ENCODE data around the gene KRT2. TPM values are rescaled to one million over a fixed set of nuclear protein-coding genes. Genes with fewer than 3 reads are reported as not detected.

Gene KRT2
- total RNA-seq, 2 experiments from 2014 or later, result not detected

DNA sequence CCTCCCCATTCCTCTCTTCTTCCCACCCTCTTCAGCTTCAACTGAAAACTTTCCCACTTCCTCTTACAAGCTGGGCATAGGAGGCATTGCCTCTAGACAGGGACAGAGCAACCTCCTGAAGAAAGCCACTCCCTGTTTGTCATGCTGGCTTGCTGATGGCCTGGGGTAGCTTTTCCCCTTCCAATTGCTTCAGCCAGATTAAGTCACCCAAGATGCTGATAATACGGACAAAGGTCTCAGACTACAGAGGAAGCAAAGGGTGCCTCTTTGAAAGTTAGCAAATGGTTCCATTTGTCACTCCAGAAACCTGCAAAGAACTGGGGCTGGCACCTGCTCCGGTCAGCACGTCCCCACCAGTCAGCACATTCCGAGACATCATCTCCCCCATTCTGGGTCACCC, 6.0 kb downstream of the KRT2 start:
- Mint-ChIP-seq H3K27me3 (no peaks in the 10 kb centered on the region), H3K9me3 (no peaks in the 10 kb centered on the region), H3K36me3 (no peaks in the 10 kb centered on the region), H3K27ac (peak overlapping the region; percentile 65), H3K4me3 (no peak overlapping the region), H3K4me1 (peaks cover 69% of the 10 kb centered on the region)
- DNase-seq, result no peak

DNA sequence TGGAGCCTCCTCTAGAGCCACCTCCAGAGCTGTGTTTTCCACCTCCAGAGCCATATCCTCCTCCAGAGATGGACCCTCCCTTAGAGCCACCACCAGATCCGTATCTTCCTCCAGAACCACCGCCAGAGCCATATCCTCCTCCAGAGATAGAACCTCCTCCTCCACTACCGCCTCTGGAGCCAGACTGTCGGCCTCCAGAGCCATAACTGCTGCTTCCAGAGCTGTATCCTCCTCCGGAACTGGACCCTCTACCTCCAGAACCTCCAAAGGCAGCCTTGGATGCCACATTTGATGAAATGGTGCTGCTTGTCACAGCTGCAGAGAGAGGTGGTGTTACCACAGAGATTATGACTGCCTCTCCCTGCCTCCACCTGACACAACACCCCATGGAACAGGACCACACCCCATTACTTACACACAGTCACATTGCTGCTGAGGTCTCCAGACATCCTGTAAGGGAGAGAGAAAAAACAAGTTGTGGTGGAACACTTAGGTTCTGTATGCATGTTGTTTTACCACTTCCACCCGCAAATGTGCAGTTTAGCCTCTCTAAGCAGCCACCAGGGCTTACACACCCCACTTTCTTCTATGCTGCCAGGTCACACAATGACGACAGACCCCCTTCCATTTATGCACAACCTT, 6.8 kb downstream of the KRT2 start:
- Mint-ChIP-seq H3K27me3 (no peaks in the 10 kb centered on the region), H3K4me1 (peaks cover 69% of the 10 kb centered on the region), H3K9me3 (no peaks in the 10 kb centered on the region), H3K27ac (peak overlapping the region; percentile 85), H3K36me3 (no peaks in the 10 kb centered on the region), H3K4me3 (no peak overlapping the region)
- peak; percentile 12 for DNase-seq

DNA sequence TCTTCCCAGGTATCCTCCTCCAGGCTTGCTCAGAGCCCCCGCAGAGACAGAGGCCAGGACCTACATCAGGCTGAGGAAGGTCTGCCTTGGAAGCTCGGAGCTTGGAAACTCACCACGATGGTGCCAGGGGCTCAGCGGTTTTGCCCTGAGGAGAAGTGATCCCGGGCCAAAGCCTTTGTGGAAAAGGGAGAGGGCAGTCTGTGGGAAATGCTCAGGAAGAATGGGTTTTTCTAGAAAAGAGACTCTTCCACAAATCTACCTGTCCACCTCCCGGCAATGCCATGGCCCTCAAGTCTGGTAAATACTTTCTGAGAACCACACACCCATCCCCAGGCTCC, 8.0 kb downstream of the KRT2 start:
- no peak for DNase-seq
- H3K4me1 Mint-ChIP-seq, result peaks cover 66% of the 10 kb centered on the region
- H3K4me3 Mint-ChIP-seq, result no peak overlapping the region
- H3K27ac Mint-ChIP-seq, result no peak overlapping the region
- H3K27me3 Mint-ChIP-seq, result no peaks in the 10 kb centered on the region
- H3K9me3 Mint-ChIP-seq, result no peaks in the 10 kb centered on the region
- H3K36me3 Mint-ChIP-seq, result no peaks in the 10 kb centered on the region

DNA sequence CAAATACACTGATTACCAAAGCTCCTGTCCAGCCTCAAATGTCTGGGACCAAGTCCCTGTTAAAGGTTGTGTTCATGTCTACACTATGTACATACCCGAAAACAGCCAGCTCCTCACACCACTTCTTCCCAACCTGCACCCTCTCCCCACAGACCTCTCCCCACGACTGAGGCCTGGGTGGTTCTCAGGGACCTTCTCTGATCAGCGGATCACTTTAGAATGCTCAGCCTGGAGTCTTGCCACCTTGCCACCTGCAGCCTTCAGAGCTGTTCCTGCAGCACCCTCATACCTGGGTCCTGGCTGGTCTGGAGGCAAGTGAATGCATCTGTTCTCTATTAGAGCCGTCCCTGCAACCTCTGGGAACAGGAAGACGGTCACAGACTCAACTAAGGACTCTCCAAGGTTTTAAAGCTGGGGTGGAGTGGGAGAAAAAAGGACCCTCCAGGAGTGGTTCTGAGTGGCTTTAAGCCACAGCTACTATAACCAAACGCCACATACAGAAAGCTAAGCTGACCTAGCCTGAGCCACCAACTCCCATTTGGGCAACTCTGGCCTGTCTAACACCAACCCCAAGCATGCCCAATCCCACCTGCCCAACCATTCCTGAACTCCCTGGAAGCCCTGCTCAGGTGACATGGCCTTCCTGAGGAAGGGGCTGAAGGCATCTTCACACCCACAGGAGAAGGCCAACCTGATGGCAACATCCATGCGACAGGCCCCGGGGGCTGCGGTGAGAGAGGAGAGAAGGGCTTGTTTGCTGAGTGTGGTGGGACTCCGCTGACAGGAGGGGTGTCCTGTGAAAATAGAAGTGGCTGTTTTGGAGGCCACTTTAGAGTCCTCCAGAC, 8.6 kb downstream of the KRT2 start:
- H3K27me3 Mint-ChIP-seq, result no peaks in the 10 kb centered on the region
- H3K4me1 Mint-ChIP-seq, result peaks cover 61% of the 10 kb centered on the region
- no peaks in the 10 kb centered on the region for H3K9me3 Mint-ChIP-seq
- H3K36me3 Mint-ChIP-seq, result no peaks in the 10 kb centered on the region
- H3K4me3 Mint-ChIP-seq, result no peak overlapping the region
- no peak for DNase-seq
- no peak overlapping the region for H3K27ac Mint-ChIP-seq

DNA sequence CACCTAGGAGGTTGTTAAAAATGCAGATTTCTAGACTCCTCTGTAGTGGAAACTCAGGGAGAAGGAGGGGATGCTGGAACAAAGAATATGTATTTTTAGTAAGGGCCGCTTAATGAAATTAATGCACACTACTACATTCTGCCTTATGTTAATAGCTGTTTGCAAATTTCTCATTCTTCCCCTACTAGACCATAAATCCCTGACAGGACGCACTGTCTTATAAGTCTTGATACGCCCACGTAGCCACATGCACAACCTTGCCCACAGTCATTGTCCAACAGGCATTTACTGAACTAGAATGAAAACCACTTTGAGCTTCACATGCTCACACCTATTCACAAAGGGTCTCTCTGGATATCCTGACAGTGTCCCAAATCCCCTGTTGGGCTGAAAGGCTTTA, 10.5 kb downstream of the KRT2 start:
- DNase-seq, result no peak
- Mint-ChIP-seq H3K4me3 (no peak overlapping the region), H3K27me3 (no peaks in the 10 kb centered on the region), H3K27ac (no peak overlapping the region), H3K4me1 (peaks cover 45% of the 10 kb centered on the region), H3K36me3 (no peaks in the 10 kb centered on the region), H3K9me3 (no peaks in the 10 kb centered on the region)

DNA sequence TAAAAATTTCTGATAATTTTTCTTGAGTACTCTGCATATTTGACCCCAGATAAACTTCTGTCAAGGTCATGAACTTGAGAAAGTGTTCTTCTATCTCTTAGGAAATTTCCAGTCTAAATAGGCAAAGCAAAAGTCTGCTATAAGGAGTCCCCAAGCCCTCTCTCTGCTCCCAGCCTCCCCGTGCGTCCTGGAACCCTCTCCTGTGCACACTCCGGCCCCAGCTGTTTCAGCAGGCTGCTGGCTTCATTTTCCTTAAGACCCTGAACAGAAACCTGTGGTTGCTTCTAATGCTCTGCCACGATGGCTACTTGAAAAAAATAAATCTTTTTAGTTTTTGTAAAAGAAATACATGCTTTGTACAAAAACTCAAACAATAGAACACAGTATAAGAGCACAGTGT, 14.7 kb downstream of the KRT2 start:
- Mint-ChIP-seq H3K4me1 (peaks cover 31% of the 10 kb centered on the region), H3K27me3 (no peaks in the 10 kb centered on the region), H3K36me3 (no peaks in the 10 kb centered on the region), H3K9me3 (no peaks in the 10 kb centered on the region), H3K4me3 (no peak overlapping the region), H3K27ac (no peak overlapping the region)
- DNase-seq, result no peak

DNA sequence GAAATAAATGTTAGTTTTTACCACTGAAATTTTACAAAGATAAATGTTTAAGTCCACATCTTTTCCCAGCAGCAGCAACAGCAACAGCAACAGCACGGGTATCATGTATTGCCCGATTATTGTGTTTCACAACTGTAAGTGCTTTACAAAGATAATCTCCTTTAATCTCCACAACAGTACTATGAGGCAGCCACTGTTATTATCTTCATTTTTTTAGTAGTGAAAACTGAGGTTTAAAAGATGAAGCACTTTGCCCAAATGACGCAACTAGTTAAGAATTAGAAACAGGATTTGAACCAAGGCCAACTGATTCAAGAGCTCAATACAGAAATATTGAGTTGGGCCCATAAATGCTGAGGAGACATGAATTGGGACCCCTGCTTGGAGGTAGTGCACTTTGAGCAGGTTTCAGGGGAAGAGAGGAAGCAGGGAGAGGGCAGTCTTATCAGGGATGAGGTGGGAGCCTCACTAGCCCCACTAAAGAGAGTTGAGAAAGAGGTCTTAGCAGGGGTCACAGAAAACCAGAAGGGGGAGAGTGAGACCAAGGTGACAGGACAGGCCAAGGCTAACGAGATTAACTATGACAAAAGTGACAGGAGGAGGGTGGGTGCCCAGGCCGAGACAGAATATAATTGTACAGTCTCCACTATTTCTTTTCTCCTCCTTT, 15.3 kb downstream of the KRT2 start:
- Mint-ChIP-seq H3K36me3 (no peaks in the 10 kb centered on the region), H3K27me3 (no peaks in the 10 kb centered on the region), H3K4me1 (peaks cover 33% of the 10 kb centered on the region), H3K4me3 (no peak overlapping the region), H3K27ac (no peak overlapping the region), H3K9me3 (no peaks in the 10 kb centered on the region)
- DNase-seq, result no peak

DNA sequence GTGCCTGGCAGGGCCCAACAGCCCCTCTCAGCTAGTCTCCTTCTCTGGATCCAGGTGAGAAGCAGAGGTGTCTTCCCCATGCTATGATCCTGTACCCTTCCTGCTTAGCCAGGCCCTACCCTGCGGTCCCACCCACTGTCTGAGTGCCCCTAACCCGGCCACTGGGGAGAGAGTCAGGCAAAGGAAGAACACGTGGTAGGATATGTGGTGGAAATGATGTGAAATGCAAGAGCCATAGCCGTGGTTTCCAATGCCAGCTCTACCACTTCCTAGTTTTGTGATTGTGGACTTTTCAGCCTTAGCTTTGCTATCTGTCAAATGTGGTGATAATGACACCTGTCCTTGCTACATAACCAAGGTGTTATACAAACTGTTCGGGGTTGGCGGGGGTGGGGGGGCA, 15.8 kb downstream of the KRT2 start:
- Mint-ChIP-seq H3K9me3 (no peaks in the 10 kb centered on the region), H3K4me3 (no peak overlapping the region), H3K4me1 (peaks cover 33% of the 10 kb centered on the region), H3K36me3 (no peaks in the 10 kb centered on the region), H3K27me3 (no peaks in the 10 kb centered on the region), H3K27ac (no peak overlapping the region)
- DNase-seq, result no peak

DNA sequence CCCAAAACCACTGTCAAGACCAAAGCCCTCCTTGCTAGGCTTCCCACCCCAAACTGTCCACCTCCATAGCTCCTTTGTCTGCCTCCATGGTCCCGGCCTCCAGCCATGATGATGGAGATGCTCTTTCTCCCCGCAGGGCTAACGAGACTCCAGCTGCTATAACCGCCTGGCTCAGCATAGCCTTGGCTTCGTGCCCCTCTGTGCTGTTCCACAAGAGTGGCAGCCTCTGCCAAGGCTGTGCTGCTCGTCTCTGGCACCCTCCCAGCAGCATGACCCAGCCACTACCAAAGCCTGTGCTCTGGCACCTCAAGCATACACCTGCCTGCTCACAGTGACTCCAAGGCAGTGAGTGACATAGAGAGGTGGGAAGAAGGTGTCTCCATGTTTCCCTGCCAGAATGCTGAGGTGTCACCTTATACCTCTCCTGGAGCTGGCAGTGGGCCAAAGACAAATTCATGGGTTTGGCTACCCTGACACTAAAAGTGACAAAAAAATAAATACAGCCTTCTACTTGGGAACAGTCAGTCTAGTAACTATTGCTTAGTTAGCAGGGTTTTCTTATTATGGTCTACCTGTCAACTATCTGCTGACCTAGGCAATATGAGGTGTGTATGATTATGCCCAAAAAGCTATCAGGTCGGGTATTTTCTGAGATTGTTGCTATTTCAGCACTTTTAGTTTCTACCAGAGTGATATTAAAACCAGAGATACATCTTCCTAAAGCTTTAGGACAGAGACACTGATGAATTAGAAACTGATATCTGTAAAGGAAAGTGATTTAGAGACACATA, 17.6 kb downstream of the KRT2 start:
- Mint-ChIP-seq H3K4me1 (peaks cover 47% of the 10 kb centered on the region), H3K36me3 (no peaks in the 10 kb centered on the region), H3K4me3 (no peak overlapping the region), H3K9me3 (no peaks in the 10 kb centered on the region), H3K27me3 (no peaks in the 10 kb centered on the region), H3K27ac (no peak overlapping the region)
- no peak for DNase-seq

DNA sequence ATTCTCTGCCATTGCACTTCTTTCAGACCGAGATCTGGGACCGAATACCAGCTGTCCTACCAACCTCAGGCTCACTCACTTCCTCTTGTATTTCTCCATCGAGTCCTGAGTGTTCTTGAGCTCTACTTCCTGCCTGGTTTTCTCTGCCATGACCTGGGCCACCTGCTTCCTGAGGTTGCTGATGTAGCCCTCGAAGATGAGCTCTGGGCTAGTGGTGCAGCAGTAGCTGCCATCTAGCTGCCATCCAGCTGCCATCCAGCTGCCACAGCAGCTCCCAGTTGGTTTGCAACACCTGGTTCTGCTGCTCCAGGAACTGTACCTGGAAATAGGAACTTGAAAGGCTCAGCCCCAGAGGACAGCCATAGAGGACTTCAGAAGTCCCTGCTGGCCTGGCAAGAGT, 18.6 kb downstream of the KRT2 start:
- no peaks in the 10 kb centered on the region for H3K36me3 Mint-ChIP-seq
- peaks cover 50% of the 10 kb centered on the region for H3K4me1 Mint-ChIP-seq
- H3K27ac Mint-ChIP-seq, result no peak overlapping the region
- H3K27me3 Mint-ChIP-seq, result no peaks in the 10 kb centered on the region
- no peak overlapping the region for H3K4me3 Mint-ChIP-seq
- DNase-seq, result no peak
- H3K9me3 Mint-ChIP-seq, result no peaks in the 10 kb centered on the region

DNA sequence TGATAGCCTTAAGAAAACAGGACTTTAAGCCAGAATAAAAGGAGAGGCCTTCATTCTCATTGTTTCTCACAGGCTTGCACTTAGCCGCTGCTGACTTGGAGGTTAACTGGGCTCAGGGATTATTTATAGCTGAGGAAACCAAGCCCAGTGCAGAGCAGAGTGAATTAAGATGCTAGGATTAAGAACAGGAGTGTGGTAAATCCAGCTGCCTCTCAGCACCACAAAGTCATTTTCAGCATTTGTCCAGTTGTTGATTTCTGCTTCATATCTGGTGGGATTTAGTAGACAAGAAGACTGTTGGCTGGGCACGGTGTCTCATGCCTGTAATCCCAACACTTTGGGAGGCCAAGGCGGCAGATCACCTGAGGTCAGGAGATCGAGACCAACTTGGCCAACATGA, 19.4 kb downstream of the KRT2 start:
- no peaks in the 10 kb centered on the region for H3K36me3 Mint-ChIP-seq
- H3K9me3 Mint-ChIP-seq, result no peaks in the 10 kb centered on the region
- no peak overlapping the region for H3K27ac Mint-ChIP-seq
- H3K4me3 Mint-ChIP-seq, result no peak overlapping the region
- no peak for DNase-seq
- H3K4me1 Mint-ChIP-seq, result peaks cover 50% of the 10 kb centered on the region
- no peaks in the 10 kb centered on the region for H3K27me3 Mint-ChIP-seq

DNA sequence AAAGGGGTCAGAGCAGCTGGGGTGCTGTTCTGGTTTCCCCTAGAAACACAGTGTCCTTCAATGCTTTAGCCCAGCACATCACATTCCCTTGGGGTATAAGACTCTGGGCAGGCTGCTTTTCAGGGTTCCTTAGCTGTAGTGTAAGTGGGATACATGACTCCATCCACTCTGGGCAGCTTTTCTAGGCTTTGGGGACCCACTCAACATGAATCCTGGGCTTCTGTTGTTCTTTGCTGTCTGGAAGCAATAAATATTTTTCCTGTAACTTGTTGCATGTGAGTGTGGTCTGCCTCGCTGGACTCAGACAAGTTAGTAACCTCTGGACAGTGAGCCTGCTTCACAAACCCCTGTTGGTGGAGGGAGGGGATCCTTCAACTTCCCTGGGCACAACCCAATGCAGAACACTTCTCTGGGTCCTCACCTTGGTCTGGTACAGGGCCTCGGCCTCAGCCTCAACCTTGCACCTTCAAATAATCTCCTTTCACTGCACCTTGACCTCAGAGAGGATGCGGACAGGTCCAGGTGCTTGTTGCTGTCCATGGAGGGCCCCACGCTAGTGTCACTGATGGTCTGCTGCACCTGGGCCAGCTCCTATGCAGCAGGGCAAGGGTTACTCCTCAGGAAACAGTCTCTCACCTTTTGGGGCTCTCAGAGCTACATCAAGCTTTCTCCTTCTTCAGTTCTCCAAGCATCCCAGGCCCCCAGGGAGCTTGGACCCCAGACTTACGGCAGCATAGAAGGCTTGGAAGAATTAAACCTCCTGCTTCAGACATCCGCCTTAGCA, 20.1 kb downstream of the KRT2 start:
- no peak overlapping the region for H3K4me3 Mint-ChIP-seq
- no peaks in the 10 kb centered on the region for H3K36me3 Mint-ChIP-seq
- H3K27ac Mint-ChIP-seq, result no peak overlapping the region
- no peaks in the 10 kb centered on the region for H3K27me3 Mint-ChIP-seq
- no peak for DNase-seq
- peaks cover 55% of the 10 kb centered on the region for H3K4me1 Mint-ChIP-seq
- H3K9me3 Mint-ChIP-seq, result no peaks in the 10 kb centered on the region

DNA sequence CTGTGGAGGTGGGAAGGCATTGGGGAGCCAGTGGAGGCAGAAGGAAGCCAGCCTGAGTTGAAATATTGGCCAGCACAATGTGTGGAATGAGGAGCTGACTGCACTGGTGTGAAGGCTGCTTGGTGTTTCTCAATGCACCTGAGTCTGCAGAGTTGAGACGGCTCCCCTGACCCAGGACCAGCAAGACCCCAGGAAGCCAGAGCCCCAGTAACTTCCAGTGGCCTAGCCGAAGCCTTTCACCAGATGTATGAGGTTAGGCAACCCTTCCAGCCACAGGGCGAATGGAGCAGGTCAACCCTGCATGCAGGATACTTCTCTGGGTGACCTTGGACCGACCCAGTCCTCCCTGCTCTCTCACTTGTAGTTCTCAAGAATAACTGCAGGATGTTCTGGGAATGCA, 20.7 kb downstream of the KRT2 start:
- Mint-ChIP-seq H3K27ac (no peak overlapping the region), H3K4me3 (no peak overlapping the region), H3K9me3 (no peaks in the 10 kb centered on the region), H3K4me1 (peaks cover 55% of the 10 kb centered on the region), H3K27me3 (no peaks in the 10 kb centered on the region), H3K36me3 (no peaks in the 10 kb centered on the region)
- no peak for DNase-seq

DNA sequence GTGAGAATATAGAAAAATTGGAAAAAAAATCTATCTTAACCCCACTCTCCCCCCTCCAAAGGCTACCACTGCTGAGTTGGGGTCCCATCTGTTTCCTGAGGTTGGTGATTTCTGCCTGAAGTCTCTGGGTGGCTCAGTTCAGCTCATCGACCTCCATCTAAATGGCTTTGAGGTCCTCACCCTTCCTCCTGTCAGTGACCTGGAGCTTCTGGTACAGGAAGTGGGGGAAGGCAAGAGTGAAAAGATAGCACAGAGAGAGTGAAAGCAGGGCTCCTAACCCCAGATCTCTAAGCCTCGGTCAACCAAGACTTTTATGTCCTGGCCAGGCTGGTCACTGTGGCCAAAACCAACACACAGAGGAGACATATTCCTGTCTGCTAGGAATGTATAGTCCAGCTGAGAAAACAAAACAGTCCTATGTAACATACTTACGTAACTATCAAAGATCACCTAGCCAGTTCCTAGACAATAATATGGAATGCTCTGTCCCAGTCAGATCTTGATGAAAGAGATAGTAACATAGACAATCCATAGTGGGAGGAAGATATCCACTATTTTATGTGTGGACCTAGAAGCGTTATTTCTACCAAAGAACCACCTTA, 21.3 kb downstream of the KRT2 start:
- Mint-ChIP-seq H3K36me3 (no peaks in the 10 kb centered on the region), H3K9me3 (no peaks in the 10 kb centered on the region), H3K27me3 (no peaks in the 10 kb centered on the region), H3K4me1 (peaks cover 56% of the 10 kb centered on the region), H3K4me3 (no peak overlapping the region), H3K27ac (no peak overlapping the region)
- no peak for DNase-seq

Data from activated naive CD8-positive, alpha-beta T cell treated with anti-CD3 and anti-CD28 coated beads for 36 hours (primary cell).